ENCODE results near the gene RAB31.

RAB31 gene

DNA sequence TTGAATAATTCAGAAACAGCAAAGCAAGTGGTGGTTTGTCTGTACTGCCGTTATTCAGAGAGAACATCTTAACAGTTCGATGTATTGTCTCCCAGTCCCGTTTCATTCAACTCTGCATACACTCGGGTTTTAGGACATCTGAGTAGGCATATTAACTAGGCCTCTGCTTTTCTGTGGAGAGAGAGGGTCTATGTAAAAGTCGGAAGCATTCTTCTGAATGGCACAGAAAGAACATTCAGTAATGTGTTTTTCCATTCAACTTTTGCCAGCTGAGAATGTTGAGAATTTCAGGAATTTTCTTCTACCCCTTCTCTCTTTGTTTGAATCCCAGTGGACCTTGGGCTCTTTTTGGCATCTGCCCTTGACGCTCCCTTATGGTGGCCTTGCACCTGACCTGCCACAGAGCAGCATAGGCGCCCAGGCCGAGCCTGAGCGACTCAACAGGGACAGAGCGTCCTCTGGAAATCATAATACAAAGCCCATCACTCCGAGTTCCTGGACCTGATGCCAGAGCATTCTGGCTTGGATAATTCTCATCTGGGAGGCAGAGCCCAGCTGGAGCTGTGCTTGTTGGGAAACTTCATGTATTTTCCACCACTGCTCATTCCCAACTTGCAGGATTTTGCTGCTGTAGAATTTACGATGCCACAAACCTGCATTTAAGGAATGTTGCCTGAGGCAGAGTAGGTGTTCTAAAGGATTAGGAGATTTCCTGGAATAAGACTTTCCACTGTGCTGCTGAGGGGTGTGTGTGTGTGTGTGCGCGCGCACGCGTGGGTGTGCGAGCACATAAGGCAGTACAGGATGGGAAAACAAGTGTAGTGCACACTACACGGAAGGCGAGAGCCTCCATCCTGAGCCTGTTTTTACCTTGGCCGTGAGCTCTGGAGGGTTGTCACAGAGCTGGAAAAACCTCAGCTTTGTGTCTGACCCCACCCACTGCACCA lies 100.5 kb downstream of the RAB31 start:
- WGBS: 72% methylated on average over 21 of the region's 21 CpGs

DNA sequence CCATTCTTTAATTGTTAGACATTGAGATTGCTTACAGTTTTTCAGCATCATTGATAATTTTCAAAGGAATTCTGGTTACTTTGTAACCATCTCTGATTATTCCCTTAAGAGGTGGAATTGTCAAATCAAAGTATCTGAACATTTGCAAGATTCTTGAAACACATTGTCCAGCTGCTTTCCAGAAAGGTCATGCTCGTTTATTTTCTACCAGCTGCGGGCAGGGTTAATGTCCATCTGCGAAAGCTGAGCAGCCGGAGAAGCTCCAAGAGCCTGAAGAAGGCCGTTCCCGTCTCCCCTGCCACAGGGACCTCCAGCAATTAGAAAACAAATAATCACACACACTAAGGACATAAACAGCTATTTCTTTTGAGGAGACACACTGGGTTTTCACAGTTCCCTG lies 101.6 kb downstream of the RAB31 start:
- no peak overlapping the region for H4K8ac ChIP-seq (ENCODE audit: low read length)
- no peak overlapping the region for H3K4ac ChIP-seq (ENCODE audit: low read depth in 1 of 2, low read length in 2 of 2)
- no peak overlapping the region for H3K14ac ChIP-seq (ENCODE audit: low read length in 2 of 2)
- peaks cover 3% of the 10 kb centered on the region for H3K79me1 ChIP-seq (replicated peaks; ENCODE audit: low read length, poor library complexity, severe bottlenecking)
- H3K27ac ChIP-seq (ENCODE audit: low read length, poor library complexity, severe bottlenecking): peak overlapping the region; percentile 28
- no peak overlapping the region for H2BK5ac ChIP-seq (ENCODE audit: low read depth, low read length, poor library complexity, severe bottlenecking)
- H3K9me3 ChIP-seq (ENCODE audit: control insufficient read depth, low read length): no peaks in the 10 kb centered on the region
- 27% methylated on average over 6 of the region's 6 CpGs for WGBS
- H3K9ac ChIP-seq (ENCODE audit: low read length): no peak overlapping the region
- no peak overlapping the region for H2AFZ ChIP-seq (ENCODE audit: low read depth, low read length)
- H3K18ac ChIP-seq (ENCODE audit: low read depth in 1 of 2, low read length in 2 of 2): no peak overlapping the region
- peaks cover 20% of the 10 kb centered on the region for H3K4me1 ChIP-seq (ENCODE audit: control insufficient read depth, insufficient read depth, low read depth, low read length)
- H2AK5ac ChIP-seq (ENCODE audit: low read length, severe bottlenecking): no peak overlapping the region
- H2BK120ac ChIP-seq (ENCODE audit: low read depth, low read length): no peak overlapping the region
- H3K27me3 ChIP-seq (ENCODE audit: control insufficient read depth in 1 of 2, insufficient read depth in 1 of 2, low read length in 2 of 2): no peaks in the 10 kb centered on the region
- H2BK12ac ChIP-seq (ENCODE audit: low read length in 2 of 2): no peak overlapping the region
- no peak overlapping the region for H3K23ac ChIP-seq (ENCODE audit: low read length in 2 of 2)
- no peak overlapping the region for H3K4me2 ChIP-seq (ENCODE audit: low read length, poor library complexity, severe bottlenecking)
- H3K36me3 ChIP-seq (ENCODE audit: control insufficient read depth in 1 of 2, insufficient read depth in 2 of 2, low read depth in 1 of 2, low read length in 2 of 2): peaks cover 0 to 4% of the 10 kb centered on the region in 2 experiments
- H2BK15ac ChIP-seq (ENCODE audit: low read depth, poor library complexity, severe bottlenecking): no peak overlapping the region
- no peak overlapping the region for H3K4me3 ChIP-seq (ENCODE audit: insufficient read depth in 1 of 2, low read depth in 1 of 2, low read length in 2 of 2)
- DNase-seq: peak; percentile 48
- H4K91ac ChIP-seq (ENCODE audit: low read length): no peak overlapping the region

More for the DNA sequence above, 100.5 kb downstream of the RAB31 start:
- H3K4ac ChIP-seq (ENCODE audit: low read depth in 1 of 2, low read length in 2 of 2): no peak overlapping the region
- peak overlapping the region; percentile 36 for H3K4me2 ChIP-seq (ENCODE audit: low read length, poor library complexity, severe bottlenecking)
- H2BK12ac ChIP-seq (ENCODE audit: low read length in 2 of 2): peak overlapping the region in 1 of 2 experiments; percentile 3
- H2BK15ac ChIP-seq (ENCODE audit: low read depth, poor library complexity, severe bottlenecking): peak overlapping the region; percentile 44
- H3K9me3 ChIP-seq (ENCODE audit: control insufficient read depth, low read length): no peaks in the 10 kb centered on the region
- peak overlapping the region; percentile 56 for H4K91ac ChIP-seq (ENCODE audit: low read length)
- H3K23ac ChIP-seq (ENCODE audit: low read length in 2 of 2): no peak overlapping the region
- H2AK5ac ChIP-seq (ENCODE audit: low read length, severe bottlenecking): no peak overlapping the region
- DNase-seq: peak; percentile 21
- peak overlapping the region; percentile 12 for H3K9ac ChIP-seq (ENCODE audit: low read length)
- H2BK120ac ChIP-seq (ENCODE audit: low read depth, low read length): no peak overlapping the region
- H3K4me1 ChIP-seq (ENCODE audit: control insufficient read depth, insufficient read depth, low read depth, low read length): peaks cover 27% of the 10 kb centered on the region
- H3K14ac ChIP-seq (ENCODE audit: low read length in 2 of 2): peak overlapping the region in 1 of 2 experiments; percentile 8
- H3K79me1 ChIP-seq (replicated peaks; ENCODE audit: low read length, poor library complexity, severe bottlenecking): peaks cover 3% of the 10 kb centered on the region
- peak overlapping the region; percentile 89 for H3K27ac ChIP-seq (ENCODE audit: low read length, poor library complexity, severe bottlenecking)
- peak overlapping the region; percentile 12 for H2BK5ac ChIP-seq (ENCODE audit: low read depth, low read length, poor library complexity, severe bottlenecking)
- peak overlapping the region; percentile 28 to 52 for H3K18ac ChIP-seq (ENCODE audit: low read depth in 1 of 2, low read length in 2 of 2)
- no peaks in the 10 kb centered on the region for H3K27me3 ChIP-seq (ENCODE audit: control insufficient read depth in 1 of 2, insufficient read depth in 1 of 2, low read length in 2 of 2)
- peak overlapping the region in 1 of 2 experiments; percentile 21 for H3K4me3 ChIP-seq (ENCODE audit: insufficient read depth in 1 of 2, low read depth in 1 of 2, low read length in 2 of 2)
- H2AFZ ChIP-seq (ENCODE audit: low read depth, low read length): no peak overlapping the region
- H4K8ac ChIP-seq (ENCODE audit: low read length): no peak overlapping the region
- H3K36me3 ChIP-seq (ENCODE audit: control insufficient read depth in 1 of 2, insufficient read depth in 2 of 2, low read depth in 1 of 2, low read length in 2 of 2): peaks cover 0 to 4% of the 10 kb centered on the region in 2 experiments

DNA sequence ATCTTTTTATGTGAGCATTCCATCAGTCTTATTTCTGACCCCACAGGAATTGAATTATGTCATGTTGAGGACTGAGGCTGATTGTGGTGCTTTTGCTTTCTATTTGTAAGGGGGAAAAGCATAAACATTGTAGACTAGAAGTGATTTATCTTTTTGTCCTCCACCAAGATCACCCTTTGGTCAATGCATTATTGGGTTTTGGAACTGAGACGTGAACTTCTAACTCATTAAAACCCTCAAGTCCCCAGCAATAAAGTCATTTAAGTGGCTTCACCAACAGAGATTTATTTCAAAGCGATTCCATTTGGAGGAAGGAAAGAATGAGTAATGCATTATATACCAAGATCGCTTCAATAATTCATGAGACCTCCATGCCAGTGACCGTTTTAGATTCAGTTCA lies 102.2 kb downstream of the RAB31 start:
- Histone ChIP-seq H3K36me3 (ENCODE audit: control insufficient read depth in 1 of 2, insufficient read depth in 2 of 2, low read depth in 1 of 2, low read length in 2 of 2) (peaks cover 0 to 6% of the 10 kb centered on the region in 2 experiments), H3K4me2 (ENCODE audit: low read length, poor library complexity, severe bottlenecking) (no peak overlapping the region), H3K23ac (ENCODE audit: low read length in 2 of 2) (no peak overlapping the region), H4K91ac (ENCODE audit: low read length) (no peak overlapping the region), H2BK12ac (ENCODE audit: low read length in 2 of 2) (no peak overlapping the region), H2AK5ac (ENCODE audit: low read length, severe bottlenecking) (no peak overlapping the region), H3K9ac (ENCODE audit: low read length) (no peak overlapping the region), H2BK15ac (ENCODE audit: low read depth, poor library complexity, severe bottlenecking) (no peak overlapping the region), H3K18ac (ENCODE audit: low read depth in 1 of 2, low read length in 2 of 2) (no peak overlapping the region), H3K9me3 (ENCODE audit: control insufficient read depth, low read length) (no peaks in the 10 kb centered on the region), H2BK120ac (ENCODE audit: low read depth, low read length) (no peak overlapping the region), H2BK5ac (ENCODE audit: low read depth, low read length, poor library complexity, severe bottlenecking) (no peak overlapping the region), H3K4me3 (ENCODE audit: insufficient read depth in 1 of 2, low read depth in 1 of 2, low read length in 2 of 2) (no peak overlapping the region), H3K4me1 (ENCODE audit: control insufficient read depth, insufficient read depth, low read depth, low read length) (peaks cover 20% of the 10 kb centered on the region), H3K79me1 (replicated peaks; ENCODE audit: low read length, poor library complexity, severe bottlenecking) (peaks cover 3% of the 10 kb centered on the region), H4K8ac (ENCODE audit: low read length) (no peak overlapping the region), H3K14ac (ENCODE audit: low read length in 2 of 2) (no peak overlapping the region), H3K27me3 (ENCODE audit: control insufficient read depth in 1 of 2, insufficient read depth in 1 of 2, low read length in 2 of 2) (no peaks in the 10 kb centered on the region), H2AFZ (ENCODE audit: low read depth, low read length) (no peak overlapping the region), H3K4ac (ENCODE audit: low read depth in 1 of 2, low read length in 2 of 2) (no peak overlapping the region), H3K27ac (ENCODE audit: low read length, poor library complexity, severe bottlenecking) (no peak overlapping the region)
- WGBS: 32% methylated on average over 3 of the region's 4 CpGs
- DNase-seq: peak; percentile 76

DNA sequence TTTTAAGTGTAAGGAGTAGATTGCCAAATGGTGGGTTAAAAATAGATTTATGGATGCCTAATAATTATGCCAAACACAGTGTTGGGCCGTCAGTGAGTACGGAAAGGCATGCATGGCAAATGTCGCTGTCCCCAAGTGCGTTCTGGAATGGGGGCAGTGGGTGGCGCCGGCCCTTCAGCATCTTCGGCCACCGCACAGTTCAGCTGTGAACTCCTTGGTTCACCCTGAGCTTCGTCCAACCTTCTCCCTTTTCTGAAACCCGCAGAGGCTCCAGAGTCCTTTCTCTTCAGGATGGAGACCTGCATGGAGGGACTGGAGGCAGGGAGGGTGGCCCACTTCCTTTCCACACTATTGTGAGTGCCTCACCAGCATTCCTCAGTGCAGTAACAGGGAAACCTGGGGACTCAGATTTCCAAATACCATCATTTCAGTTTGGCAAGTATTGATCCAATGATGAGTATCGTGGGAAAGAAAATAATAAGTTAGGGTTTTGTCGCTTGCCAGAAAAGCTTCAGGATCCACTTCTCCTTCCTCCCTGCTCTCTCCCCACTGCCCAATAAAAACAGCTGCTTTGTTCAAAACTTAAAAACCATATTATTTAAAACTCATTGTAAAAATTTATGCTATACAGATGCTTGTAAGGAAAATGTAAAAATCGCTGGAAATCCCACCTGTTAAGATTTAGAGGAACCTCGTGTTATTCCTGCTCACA lies 103.0 kb downstream of the RAB31 start:
- Histone ChIP-seq H2BK5ac (ENCODE audit: low read depth, low read length, poor library complexity, severe bottlenecking) (no peak overlapping the region), H4K91ac (ENCODE audit: low read length) (no peak overlapping the region), H3K4me3 (ENCODE audit: insufficient read depth in 1 of 2, low read depth in 1 of 2, low read length in 2 of 2) (no peak overlapping the region), H3K79me1 (replicated peaks; ENCODE audit: low read length, poor library complexity, severe bottlenecking) (peaks cover 3% of the 10 kb centered on the region), H3K9ac (ENCODE audit: low read length) (no peak overlapping the region), H2BK12ac (ENCODE audit: low read length in 2 of 2) (peak overlapping the region in 1 of 2 experiments; percentile 45), H3K4me1 (ENCODE audit: control insufficient read depth, insufficient read depth, low read depth, low read length) (peaks cover 20% of the 10 kb centered on the region), H3K36me3 (ENCODE audit: control insufficient read depth in 1 of 2, insufficient read depth in 2 of 2, low read depth in 1 of 2, low read length in 2 of 2) (peaks cover 0 to 6% of the 10 kb centered on the region in 2 experiments), H3K9me3 (ENCODE audit: control insufficient read depth, low read length) (no peaks in the 10 kb centered on the region), H2BK15ac (ENCODE audit: low read depth, poor library complexity, severe bottlenecking) (peak overlapping the region; percentile 84), H4K8ac (ENCODE audit: low read length) (no peak overlapping the region), H3K4ac (ENCODE audit: low read depth in 1 of 2, low read length in 2 of 2) (peak overlapping the region in 1 of 2 experiments; percentile 11), H3K27me3 (ENCODE audit: control insufficient read depth in 1 of 2, insufficient read depth in 1 of 2, low read length in 2 of 2) (no peaks in the 10 kb centered on the region), H2BK120ac (ENCODE audit: low read depth, low read length) (no peak overlapping the region), H3K27ac (ENCODE audit: low read length, poor library complexity, severe bottlenecking) (no peak overlapping the region), H3K4me2 (ENCODE audit: low read length, poor library complexity, severe bottlenecking) (no peak overlapping the region), H2AK5ac (ENCODE audit: low read length, severe bottlenecking) (peak overlapping the region; percentile 4), H3K18ac (ENCODE audit: low read depth in 1 of 2, low read length in 2 of 2) (peak overlapping the region; percentile 44 to 54), H2AFZ (ENCODE audit: low read depth, low read length) (no peak overlapping the region), H3K14ac (ENCODE audit: low read length in 2 of 2) (peak overlapping the region in 1 of 2 experiments; percentile 68), H3K23ac (ENCODE audit: low read length in 2 of 2) (no peak overlapping the region)
- 89% methylated on average over 10 of the region's 14 CpGs for WGBS
- no peak for DNase-seq

Measured in mesenchymal stem cell (in vitro differentiated cells and primary cell).